Measurements from ENCODE around the gene EDDM3A.
"Not testable (repeated sequence)": the region's sequence is repeated elsewhere in the genome, so short reads cannot be mapped to it uniquely, and the experiment has no call there.

GRCh38 chr14:20759465-20759864 lies 13.8 kb downstream of the EDDM3A start:
- TF ChIP-seq CTCF, POLR2A (IDR thresholded peaks at IDR 0.05): not testable (repeated sequence)
